Effector CD8-positive, alpha-beta T cell (primary cell): ENCODE results near the gene RPL21.
"Not testable (repeated sequence)": the region's sequence is repeated elsewhere in the genome, so short reads cannot be mapped to it uniquely, and the experiment has no call there.

ENCODE experiments used
- DNase-seq: peaks from one replicate; lab custom pipeline; 2025; lab: John Stamatoyannopoulos, UW
- total RNA-seq, 4 experiments: gene quantifications; one replicate each; lab custom pipeline; 2026; lab: John Stamatoyannopoulos, UW

Gene RPL21
- 518 to 969 (median 744) reads per million in 4 experiments for total RNA-seq

DNA sequence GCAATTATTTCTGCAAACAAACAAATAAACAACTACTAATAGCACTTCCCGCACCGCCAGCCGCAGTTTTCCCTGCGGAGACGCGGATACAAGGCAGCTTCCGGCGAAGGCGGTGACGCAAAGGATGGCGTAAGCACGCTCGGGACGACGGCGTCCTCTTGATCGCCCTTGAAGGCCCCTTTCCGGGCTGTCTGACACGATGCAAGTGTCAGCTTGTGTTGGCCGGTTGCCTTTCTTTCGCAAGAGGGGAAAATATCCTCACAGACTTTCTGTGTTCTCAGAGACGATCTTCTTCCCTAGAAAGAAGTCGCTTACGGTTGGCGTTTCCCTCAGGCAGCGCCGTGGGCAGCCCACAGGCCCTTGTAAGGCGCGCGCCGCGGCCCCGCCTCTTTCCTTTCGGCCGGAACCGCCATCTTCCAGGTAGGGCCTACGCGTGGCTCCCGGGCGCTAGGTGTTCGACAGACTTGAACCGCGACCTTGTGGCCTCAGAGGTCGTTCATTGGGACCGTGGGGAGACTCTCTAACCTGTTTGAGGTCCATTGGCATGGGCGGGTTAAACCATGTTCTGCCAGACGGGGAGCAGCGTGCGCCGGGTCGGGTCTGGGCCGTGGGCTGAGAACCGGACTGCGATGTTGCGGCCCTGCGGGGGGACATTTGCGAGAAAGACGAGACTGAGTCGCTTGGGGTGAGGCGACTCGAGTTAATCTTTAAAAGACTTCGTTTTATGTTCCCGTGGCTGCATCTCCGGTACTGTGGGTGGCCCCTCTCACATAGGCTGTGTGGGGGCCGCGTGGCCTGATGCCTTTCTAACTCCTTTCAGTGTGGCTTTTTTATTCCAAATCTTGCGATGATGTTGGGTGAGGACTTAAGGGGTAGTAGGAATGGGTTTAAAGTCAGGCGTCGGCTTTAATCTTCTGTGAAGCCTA, at the start of gene RPL21:
Gene RPL21 (plus strand): TSS at position 393 of the 926 bp plus-strand sequence. CDS start 2,219 bp downstream, outside the sequence.
- peak; percentile 93 for DNase-seq

DNA sequence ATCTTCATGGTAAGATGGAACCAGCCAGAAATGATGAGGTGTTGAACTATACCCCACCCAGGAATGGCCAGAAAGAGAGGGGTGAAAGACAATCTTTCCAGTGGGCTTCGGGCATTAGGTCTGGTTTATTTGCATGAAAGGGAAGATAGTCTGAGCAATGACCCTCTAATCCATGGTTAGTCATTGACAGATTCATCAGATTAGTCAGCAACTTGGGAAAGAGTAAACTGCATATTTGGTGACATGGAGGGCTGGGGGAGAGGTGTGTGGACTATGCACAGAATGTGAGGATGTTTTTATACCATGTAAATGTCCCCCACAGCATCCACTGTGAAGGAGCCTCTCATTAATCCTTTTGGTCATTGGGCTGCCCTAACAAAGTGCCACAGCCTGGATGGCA, 49.7 kb upstream of the RPL21 start:
- no peak for DNase-seq

DNA sequence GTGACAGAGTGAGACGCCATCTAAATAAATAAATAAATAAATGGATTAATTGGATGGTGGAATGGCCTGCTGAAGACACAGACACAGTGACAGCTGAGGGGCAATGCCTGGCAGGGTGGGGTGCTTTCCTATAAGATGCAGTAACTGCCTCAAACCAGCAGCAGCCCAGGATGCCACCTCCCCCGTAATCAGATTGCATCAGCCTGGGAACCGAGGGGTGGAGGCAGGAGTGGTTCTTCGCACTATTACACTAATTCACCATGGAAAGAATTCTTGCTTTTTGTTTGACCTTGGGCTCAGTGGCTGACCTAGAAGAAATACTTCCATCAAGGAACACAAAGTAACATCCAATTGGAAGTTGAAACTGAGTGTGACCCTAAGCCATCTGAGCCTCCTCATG, 48.2 kb upstream of the RPL21 start:
- DNase-seq: no peak

DNA sequence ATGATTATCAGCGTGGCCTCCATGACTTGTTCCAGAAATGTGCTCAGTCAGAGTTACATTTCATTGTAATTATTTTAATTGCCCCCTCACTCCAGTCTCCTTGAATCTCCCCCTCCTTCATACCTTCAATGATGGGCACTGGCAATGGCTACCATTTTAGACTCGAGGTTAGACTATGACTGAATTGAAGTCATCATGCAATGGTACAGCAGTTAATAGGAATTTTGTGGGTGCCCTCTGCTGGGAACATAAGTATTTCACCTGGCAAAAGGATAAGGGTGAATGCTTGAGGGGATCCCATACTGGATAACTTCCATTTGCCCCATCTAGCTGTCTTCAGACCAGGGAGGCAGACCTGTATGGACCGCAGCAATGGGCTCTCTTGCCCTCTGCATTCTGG, 47.5 kb upstream of the RPL21 start:
- DNase-seq: no peak

DNA sequence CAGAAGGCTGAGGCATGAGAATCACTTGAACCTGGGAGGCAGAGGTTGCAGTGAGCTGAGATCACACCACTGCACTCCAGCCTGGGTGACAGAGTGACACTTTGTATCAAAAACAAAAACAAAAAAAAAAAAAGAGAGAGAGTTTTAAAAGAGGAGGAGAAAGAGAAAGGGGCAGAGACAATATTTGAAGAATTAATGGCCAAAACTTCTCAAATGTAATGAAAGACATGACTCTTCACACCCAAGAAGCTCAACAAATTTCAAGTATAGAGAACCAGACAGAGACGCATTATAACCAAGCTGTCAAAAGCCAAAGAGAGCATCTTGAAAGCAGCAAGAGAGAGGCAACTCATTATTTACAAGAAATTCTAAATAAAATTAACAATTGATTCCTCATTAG, 42.8 kb upstream of the RPL21 start:
- no peak for DNase-seq

DNA sequence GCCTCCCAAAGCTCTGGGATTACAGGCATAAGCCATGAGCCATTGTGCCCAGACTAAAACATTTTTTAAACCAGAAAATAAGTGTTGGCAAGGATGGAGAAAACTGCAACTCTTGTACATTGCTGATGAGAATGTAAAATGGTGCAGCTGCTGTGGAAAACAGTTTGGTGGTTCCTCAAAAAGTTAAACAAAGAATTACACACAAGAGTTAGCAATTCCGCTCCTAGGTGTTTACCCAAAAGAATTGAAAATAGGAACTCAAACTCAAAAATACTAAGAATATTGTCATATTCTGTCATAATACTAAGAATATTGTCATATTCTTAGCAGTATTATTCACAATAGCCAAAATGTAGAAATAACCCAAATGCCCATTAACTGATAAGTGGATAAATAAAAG, 40.1 kb upstream of the RPL21 start:
- DNase-seq: no peak

GRCh38 chr13:27211771-27212364, 39.5 kb upstream of the RPL21 start:
- DNase-seq: no peak

- DNase-seq: not testable (repeated sequence)
These were observed 38.0 kb upstream of the RPL21 start for GRCh38 chr13:27213386-27213785.

DNA sequence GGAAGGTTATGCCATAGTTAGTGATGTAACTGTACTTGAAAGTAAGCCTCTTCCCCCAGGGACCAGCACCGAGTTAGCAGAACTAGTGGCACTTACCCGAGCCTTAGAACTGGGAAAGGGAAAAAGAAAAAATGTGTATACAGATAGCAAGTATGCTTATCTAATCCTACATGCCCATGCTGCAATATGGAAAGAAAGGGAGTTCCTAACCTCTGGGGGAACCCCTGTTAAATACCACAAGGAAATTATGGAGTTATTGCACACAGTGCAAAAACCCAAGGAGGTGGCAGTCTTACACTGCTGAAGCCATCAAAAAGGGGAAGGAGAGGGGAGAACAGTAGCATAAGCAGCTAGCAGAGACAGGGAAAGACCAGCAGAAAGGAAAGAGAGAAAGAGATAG, 33.6 kb upstream of the RPL21 start:
- not testable (repeated sequence) for DNase-seq

DNA sequence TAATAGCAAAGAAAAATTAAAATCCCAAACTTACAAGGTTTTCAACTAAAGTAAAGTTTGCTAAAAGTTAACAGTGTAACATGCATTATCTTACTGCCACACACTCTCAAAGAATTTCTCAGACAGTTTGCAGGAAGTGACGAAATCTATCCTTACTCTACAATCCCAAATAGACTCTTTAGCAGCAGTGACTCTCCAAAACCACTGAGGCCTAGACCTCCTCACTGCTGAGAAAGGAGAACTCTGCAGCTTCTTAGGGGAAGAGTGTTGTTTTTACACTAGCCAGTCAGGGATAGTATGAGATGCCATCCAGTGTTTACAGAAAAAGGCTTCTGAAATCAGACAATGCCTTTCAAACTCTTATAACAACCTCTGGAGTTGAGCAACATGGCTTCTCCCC, 32.5 kb upstream of the RPL21 start:
- not testable (repeated sequence) for DNase-seq

DNA sequence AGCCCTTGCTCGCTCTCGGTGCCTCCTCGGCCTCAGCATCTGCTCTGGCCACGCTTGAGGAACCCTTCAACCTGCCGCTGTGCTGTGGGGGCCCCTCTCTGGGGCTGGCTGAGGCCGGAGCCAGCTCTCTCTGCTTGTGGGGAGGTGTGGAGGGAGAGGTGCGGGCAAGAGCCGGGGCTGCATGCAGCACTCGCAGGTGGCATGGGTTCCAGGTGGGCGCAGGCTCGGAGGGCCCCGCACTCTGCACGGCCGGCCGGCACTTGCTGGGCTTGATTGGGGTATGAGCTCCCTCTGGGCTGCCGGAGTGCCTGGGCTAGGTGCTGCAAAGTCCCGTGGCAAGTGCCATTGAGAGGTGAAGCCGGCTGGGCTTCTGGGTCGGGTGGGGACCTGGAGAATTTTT, 31.7 kb upstream of the RPL21 start:
- DNase-seq: no peak

DNA sequence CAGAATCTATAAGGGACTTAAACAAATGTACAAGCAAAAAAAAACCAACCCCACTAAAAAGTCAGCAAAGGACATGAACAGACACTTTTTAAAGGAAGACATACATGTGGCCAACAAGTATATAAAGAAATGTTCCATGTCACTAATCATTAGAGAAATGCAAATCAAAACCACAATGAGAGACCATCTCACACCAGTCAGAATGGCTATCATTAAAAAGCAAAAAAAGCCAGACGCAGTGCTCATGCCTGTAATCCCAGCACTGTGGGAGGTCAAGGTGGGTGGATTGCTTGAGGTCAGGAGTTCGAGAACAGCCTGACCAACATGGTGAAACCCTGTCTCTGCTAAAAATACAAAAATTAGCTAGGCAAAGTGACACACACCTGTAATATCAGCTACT, 29.3 kb upstream of the RPL21 start:
- DNase-seq: not testable (repeated sequence)

DNA sequence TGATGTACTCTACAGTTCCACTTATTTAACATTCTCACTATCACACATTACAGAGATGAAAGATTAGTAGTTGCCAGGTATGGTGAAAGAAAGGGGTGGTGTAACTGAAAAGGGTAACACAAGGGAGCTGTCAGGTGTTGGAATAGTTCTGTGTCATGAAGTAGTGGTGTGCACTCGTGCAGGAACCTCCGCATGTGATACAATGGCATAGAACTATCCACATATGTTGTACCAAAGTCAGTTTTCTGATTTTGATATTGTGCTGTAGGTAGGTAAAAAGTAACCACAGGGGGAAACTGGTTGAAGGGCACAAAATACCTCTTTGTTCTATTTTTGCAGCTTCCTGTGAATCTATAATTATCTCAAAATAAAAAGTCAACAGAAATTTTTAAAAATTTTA, 24.4 kb upstream of the RPL21 start:
- no peak for DNase-seq

DNA sequence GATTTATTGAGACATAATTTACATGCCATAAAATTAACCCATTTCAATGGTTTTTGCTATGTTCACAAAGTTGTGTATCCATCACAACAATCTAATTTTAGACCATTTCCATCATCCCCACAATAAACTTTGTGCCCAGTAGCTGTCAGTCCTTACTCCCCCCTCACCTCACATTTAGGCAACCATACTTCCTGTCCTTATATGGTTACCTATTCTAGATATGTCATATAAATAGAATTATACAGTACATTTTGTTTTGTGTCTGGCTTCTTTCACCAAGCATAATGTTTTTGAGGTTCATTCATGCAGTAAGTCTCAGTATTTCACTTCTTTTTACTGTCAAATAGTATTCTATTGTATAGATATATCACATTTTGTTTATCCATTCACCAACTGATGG, 23.2 kb upstream of the RPL21 start:
- DNase-seq: no peak

GRCh38 chr13:27229642-27230041, 21.7 kb upstream of the RPL21 start:
- DNase-seq: no peak

- no peak for DNase-seq
These were observed 17.4 kb upstream of the RPL21 start for GRCh38 chr13:27233964-27234363.

DNA sequence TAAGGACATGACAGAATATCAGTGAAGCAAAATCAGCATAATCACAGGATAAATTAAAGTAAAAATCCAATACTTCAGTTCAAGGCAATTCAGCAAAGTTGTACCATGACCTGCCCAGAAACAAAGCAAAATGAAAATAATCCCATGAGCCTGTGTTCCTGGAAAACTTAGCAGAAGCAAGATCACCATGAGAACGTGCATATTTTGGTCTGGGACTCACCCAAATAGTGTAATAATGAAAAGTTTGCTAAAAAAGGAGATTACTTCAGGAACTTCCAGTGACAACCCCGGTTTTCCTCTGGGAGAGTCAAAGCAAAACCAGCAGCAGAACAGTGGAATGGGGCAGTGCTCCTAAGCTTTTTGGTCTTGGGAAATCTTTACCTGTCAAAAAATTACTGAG, 14.9 kb upstream of the RPL21 start:
- DNase-seq: no peak

GRCh38 chr13:27242702-27243101, 8.7 kb upstream of the RPL21 start:
- no peak for DNase-seq

GRCh38 chr13:27245610-27246009, 5.7 kb upstream of the RPL21 start:
- no peak for DNase-seq

GRCh38 chr13:27250833-27251165, 559 bp upstream of the RPL21 start:
- no peak for DNase-seq

DNA sequence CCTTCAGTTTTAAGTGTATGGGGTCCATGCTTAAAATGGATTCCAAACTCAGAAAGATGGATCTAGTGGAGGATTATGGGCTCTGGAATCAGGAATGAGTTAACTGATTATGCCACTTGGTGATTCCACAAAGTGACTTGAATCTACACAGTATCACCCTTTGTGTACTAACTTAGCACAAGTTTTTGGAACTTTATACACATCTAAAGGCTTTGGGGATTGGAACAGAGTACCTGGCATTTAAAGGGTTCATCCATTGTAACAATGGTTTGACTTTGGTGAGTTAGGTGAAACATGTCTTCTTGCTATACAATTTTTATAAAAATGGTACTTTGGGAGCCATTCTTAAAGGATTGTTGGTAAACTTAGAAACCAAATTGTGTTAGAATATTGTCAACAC, 1.1 kb downstream of the RPL21 start:
- no peak for DNase-seq

DNA sequence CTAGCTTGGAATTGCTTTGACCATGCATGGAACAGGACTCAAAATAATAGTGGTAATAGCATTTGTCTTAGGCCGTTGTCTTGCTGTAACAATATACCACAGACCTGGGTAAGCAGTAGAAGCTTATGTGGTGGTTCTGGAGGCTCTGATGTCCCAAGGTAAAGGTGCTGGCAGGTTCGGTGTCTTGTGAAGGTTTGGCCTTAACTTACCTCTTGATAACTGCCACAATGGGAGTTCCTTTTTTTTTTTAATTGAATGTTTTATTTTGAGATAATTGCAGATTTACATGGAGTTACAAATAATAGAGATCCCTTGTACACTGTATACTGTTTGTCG, 5.8 kb downstream of the RPL21 start:
- no peak for DNase-seq

- no peak for DNase-seq
These were observed 6.4 kb downstream of the RPL21 start for GRCh38 chr13:27257648-27258253.
